ENCODE results near the gene SFT2D1.

The SFT2D1 gene

DNA sequence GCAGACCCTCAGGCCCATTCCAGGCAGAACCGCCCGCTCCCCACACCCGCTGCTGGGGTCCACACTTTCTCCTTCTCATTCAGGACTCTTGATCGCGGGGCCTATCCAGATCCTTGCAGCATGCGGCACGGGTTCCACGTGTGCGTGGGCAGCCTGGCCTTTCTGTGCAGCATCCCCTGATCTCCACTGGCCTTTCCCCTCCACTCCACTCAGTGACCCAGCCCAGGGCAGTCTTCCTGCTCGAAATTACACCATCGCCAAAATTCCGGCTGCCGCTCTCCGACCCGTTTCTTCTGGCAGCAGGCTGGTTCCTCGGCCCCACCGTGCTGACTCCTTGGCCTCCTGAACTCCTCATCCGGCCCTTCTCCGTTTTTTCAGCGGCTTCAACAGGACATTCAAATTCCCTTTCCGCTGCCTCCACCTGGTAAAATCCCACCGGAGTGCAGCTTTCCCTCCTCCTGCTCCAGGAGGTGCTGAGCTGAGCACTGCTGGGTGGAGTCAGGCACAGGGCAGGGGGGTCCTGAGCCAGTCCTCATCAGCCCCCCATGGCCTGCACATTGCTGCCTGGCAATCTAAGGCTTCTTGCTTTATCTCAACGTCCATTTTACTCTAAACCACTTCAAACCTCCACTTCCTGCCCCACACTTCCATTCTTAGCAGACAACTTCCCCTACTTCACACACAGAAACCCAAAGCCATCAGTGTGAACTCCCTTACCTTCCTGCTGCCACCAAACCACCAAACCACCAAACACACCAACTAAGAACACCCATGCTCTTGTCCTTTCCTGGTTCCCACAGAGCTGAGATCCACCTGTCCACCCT lies 9.0 kb downstream of the SFT2D1 start:
- no peaks in the 10 kb centered on the region; the same call in 1 of the 2 replicates for H3F3A ChIP-seq (ENCODE audit: insufficient read depth)
- H3K36me3 ChIP-seq (ENCODE audit: low read length): no peaks in the 10 kb centered on the region; the same call in 1 of the 2 replicates
- no peak overlapping the region for H3K4me2 ChIP-seq (ENCODE audit: low read depth, low read length, poor library complexity, severe bottlenecking)
- no peak overlapping the region for H2AFZ ChIP-seq (ENCODE audit: low read depth, low read length, severe bottlenecking)
- no peaks in the 10 kb centered on the region for H3K9me3 ChIP-seq (ENCODE audit: insufficient read depth, low read length)
- H3K9me2 ChIP-seq (replicated peaks; ENCODE audit: insufficient read depth, low read length): no peaks in the 10 kb centered on the region
- no peak overlapping the region for H3K4me3 ChIP-seq (ENCODE audit: insufficient read depth, low read length, poor library complexity, severe bottlenecking)
- H3K27me3 ChIP-seq (ENCODE audit: low read length): no peaks in the 10 kb centered on the region
- H3K27ac ChIP-seq (ENCODE audit: low read depth, low read length): no peak overlapping the region
- peaks cover 75% of the 10 kb centered on the region for H3K79me2 ChIP-seq (ENCODE audit: insufficient read depth, low read length)
- TF ChIP-seq, protein P1, sequence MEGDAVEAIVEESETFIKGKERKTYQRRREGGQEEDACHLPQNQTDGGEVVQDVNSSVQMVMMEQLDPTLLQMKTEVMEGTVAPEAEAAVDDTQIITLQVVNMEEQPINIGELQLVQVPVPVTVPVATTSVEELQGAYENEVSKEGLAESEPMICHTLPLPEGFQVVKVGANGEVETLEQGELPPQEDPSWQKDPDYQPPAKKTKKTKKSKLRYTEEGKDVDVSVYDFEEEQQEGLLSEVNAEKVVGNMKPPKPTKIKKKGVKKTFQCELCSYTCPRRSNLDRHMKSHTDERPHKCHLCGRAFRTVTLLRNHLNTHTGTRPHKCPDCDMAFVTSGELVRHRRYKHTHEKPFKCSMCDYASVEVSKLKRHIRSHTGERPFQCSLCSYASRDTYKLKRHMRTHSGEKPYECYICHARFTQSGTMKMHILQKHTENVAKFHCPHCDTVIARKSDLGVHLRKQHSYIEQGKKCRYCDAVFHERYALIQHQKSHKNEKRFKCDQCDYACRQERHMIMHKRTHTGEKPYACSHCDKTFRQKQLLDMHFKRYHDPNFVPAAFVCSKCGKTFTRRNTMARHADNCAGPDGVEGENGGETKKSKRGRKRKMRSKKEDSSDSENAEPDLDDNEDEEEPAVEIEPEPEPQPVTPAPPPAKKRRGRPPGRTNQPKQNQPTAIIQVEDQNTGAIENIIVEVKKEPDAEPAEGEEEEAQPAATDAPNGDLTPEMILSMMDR (IDR thresholded peaks at IDR 0.05; ENCODE audit: insufficient read depth, low read length, poor library complexity, severe bottlenecking): no peak
- no peak for TF ChIP-seq EZH2phosphoT487 (conservative IDR thresholded peaks at IDR 0.05; ENCODE audit: low read length)
- peaks cover 12% of the 10 kb centered on the region for H4K20me1 ChIP-seq (ENCODE audit: low read depth, low read length)
- no peak overlapping the region for H3K9ac ChIP-seq (ENCODE audit: low read length)

DNA sequence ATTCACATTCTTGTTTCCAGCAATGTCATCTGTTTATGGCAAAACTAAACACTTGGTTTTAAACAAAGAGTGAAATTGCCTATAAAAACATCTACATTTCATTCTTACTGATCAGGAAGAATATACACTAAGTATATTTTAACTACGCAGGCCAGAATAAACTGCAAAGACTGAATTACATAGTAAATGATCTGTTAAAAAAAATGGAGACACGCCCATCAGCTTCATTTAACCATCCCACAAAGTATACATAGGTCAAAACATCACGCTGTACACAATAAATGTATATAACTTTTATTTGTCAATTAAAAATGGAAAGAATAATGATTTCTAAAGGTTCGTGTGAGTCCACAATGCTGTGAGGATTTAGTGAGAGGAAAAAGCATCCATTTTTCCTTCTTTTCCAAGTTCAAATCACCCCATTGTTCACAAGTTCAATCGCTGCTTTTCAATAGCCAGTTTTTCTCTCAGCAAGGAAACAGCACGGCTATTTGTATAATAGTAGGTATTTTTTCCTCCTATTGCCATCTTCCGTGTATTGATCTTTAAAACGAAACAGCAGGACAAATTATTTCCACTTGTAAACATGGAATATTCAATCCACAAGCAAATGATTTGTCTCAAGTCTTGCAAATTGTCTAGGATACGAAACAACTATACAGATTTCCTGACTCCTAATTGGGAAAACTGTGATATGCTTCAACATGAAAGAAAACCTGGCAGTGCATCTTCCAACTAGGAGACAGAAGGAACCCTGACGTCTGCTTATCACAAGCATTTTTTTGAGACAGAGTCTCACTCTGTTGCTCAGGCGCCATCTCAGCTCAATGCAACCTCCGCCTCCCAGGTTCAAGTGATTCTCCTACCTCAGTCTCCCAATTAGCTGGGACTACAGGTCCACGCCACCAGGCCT lies 10.6 kb downstream of the SFT2D1 start:
- Histone ChIP-seq H4K20me1 (ENCODE audit: low read depth, low read length) (peaks cover 12% of the 10 kb centered on the region), H3K9ac (ENCODE audit: low read length) (no peak overlapping the region)

DNA sequence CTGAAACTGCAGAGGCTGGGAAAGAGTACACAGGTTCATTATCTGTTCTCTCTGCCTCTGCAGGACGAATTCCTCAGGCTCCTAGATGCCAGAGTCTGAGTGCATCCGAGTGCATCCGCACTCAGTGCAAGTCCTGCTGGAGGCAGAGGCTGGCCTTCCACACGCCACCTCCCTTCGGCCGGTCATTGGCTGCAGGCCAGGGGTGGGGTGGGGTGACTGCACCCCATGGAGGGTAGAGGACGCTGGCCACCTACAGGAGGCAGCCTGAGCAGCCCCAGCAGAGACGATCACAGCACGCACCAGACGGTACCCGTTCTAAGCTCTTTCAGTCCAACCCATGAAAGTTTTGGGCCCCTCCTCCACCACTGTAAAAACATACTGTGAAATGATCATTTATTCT lies 11.7 kb downstream of the SFT2D1 start:
- H3K4me2 ChIP-seq (ENCODE audit: low read depth, low read length, poor library complexity, severe bottlenecking): no peak overlapping the region
- no peaks in the 10 kb centered on the region; the same call in 1 of the 2 replicates for H3F3A ChIP-seq (ENCODE audit: insufficient read depth)
- H3K27me3 ChIP-seq (ENCODE audit: low read length): no peaks in the 10 kb centered on the region
- H3K27ac ChIP-seq (ENCODE audit: low read depth, low read length): no peak overlapping the region
- H3K36me3 ChIP-seq (ENCODE audit: low read length): peaks cover 5% of the 10 kb centered on the region; the same call in 1 of the 2 replicates
- H3K9ac ChIP-seq (ENCODE audit: low read length): no peak overlapping the region
- no peak overlapping the region for H3K4me3 ChIP-seq (ENCODE audit: insufficient read depth, low read length, poor library complexity, severe bottlenecking)
- TF ChIP-seq EZH2phosphoT487 (conservative IDR thresholded peaks at IDR 0.05; ENCODE audit: low read length): no peak
- TF ChIP-seq, protein P1 (IDR thresholded peaks at IDR 0.05; ENCODE audit: insufficient read depth, low read length, poor library complexity, severe bottlenecking): no peak
- H4K20me1 ChIP-seq (ENCODE audit: low read depth, low read length): peaks cover 12% of the 10 kb centered on the region
- H3K9me2 ChIP-seq (replicated peaks; ENCODE audit: insufficient read depth, low read length): no peaks in the 10 kb centered on the region
- H3K9me3 ChIP-seq (ENCODE audit: insufficient read depth, low read length): no peaks in the 10 kb centered on the region
- no peak overlapping the region for H2AFZ ChIP-seq (ENCODE audit: low read depth, low read length, severe bottlenecking)
- peaks cover 51% of the 10 kb centered on the region for H3K79me2 ChIP-seq (ENCODE audit: insufficient read depth, low read length)

More for the DNA sequence above, 10.6 kb downstream of the SFT2D1 start:
- Histone ChIP-seq H3K9me2 (replicated peaks; ENCODE audit: insufficient read depth, low read length) (no peaks in the 10 kb centered on the region), H3K27me3 (ENCODE audit: low read length) (no peaks in the 10 kb centered on the region), H3K9me3 (ENCODE audit: insufficient read depth, low read length) (no peaks in the 10 kb centered on the region), H2AFZ (ENCODE audit: low read depth, low read length, severe bottlenecking) (no peak overlapping the region), H3K4me3 (ENCODE audit: insufficient read depth, low read length, poor library complexity, severe bottlenecking) (no peak overlapping the region), H3K27ac (ENCODE audit: low read depth, low read length) (no peak overlapping the region), H3K79me2 (ENCODE audit: insufficient read depth, low read length) (peaks cover 59% of the 10 kb centered on the region), H3K4me2 (ENCODE audit: low read depth, low read length, poor library complexity, severe bottlenecking) (no peak overlapping the region), H3K36me3 (ENCODE audit: low read length) (no peaks in the 10 kb centered on the region; the same call in 1 of the 2 replicates), H3F3A (ENCODE audit: insufficient read depth) (no peaks in the 10 kb centered on the region; the same call in 1 of the 2 replicates)
- TF ChIP-seq, protein P1 (IDR thresholded peaks at IDR 0.05; ENCODE audit: insufficient read depth, low read length, poor library complexity, severe bottlenecking): no peak
- no peak for TF ChIP-seq EZH2phosphoT487 (conservative IDR thresholded peaks at IDR 0.05; ENCODE audit: low read length)
